DND-41 (cell line): Measurements from ENCODE around the gene NCMAP.

ENCODE experiments used
- ATAC-seq: fragments of 200-7000 bp; cut with Tn5 transposase; 3 replicates; pipeline ENCODE4 v1.9.1; 2021; ENCODE audit warnings: low read depth; ENCODE audit not compliant: insufficient read depth
- DNase-seq: peaks from one replicate; pipeline ENCODE4 v3.0.0-alpha.2; 2020
- H2AFZ ChIP-seq: 2 replicates; pipeline ENCODE4 v1.6.0; 2012; ENCODE audit warnings: low read depth, low read length
- H3K27ac ChIP-seq: 2 replicates; pipeline ENCODE4 v1.5.1; 2012; ENCODE audit warnings: low read length, inconsistent platforms
- H3K27me3 ChIP-seq: fragments of 200-600 bp; sonication (generic); 2 replicates; pipeline ENCODE4 v1.6.0; 2012; ENCODE audit warnings: low read length, mild to moderate bottlenecking, inconsistent platforms; ENCODE audit not compliant: insufficient read depth, poor library complexity
- H3K36me3 ChIP-seq: 2 replicates; pipeline ENCODE4 v1.5.1; 2012; ENCODE audit warnings: low read length, inconsistent platforms; ENCODE audit not compliant: insufficient read depth
- H3K4me1 ChIP-seq: 2 replicates; pipeline ENCODE4 v1.5.1; 2012; ENCODE audit warnings: mild to moderate bottlenecking, low read length; ENCODE audit not compliant: insufficient read depth
- H3K4me2 ChIP-seq: 2 replicates; pipeline ENCODE4 v1.6.0; 2012; ENCODE audit warnings: mild to moderate bottlenecking, moderate library complexity, low read length, inconsistent platforms; ENCODE audit not compliant: insufficient read depth
- H3K4me3 ChIP-seq, 2 experiments: fragments of 200-600 bp in 1 of 2; shearing (Covaris generic) in 1 of 2; 2 replicates each; pipeline ENCODE4 v1.5.1; 2012 to 2016; ENCODE audit warnings: inconsistent platforms in 2 of 2, low read length in 2 of 2, mild to moderate bottlenecking in 2 of 2, low read depth in 1 of 2, moderate library complexity in 1 of 2
- H3K79me2 ChIP-seq: 2 replicates; pipeline ENCODE4 v1.6.0; 2012; ENCODE audit warnings: low read length, inconsistent platforms; ENCODE audit not compliant: insufficient read depth
- H3K9ac ChIP-seq: 2 replicates; pipeline ENCODE4 v1.6.0; 2012; ENCODE audit warnings: low read depth, mild to moderate bottlenecking, inconsistent platforms, low read length, moderate library complexity
- H3K9me3 ChIP-seq: 2 replicates; pipeline ENCODE4 v1.5.1; 2012; ENCODE audit warnings: low read length, moderate library complexity, mild to moderate bottlenecking, inconsistent platforms; ENCODE audit not compliant: insufficient read depth, severe bottlenecking
- H4K20me1 ChIP-seq: 2 replicates; pipeline ENCODE4 v1.6.0; 2012; ENCODE audit warnings: low read length; ENCODE audit not compliant: insufficient read depth
- EZH2 ChIP-seq: IDR thresholded peaks from 3 replicates; pipeline ENCODE4 v1.6.1; 2012; ENCODE audit warnings: borderline replicate concordance, low read depth, mild to moderate bottlenecking, moderate library complexity, low read length, inconsistent platforms; ENCODE audit not compliant: severe bottlenecking
- TF ChIP-seq, protein P1 (sequence below): IDR thresholded peaks from 2 replicates; pipeline ENCODE4 v1.5.1; 2012; ENCODE audit warnings: borderline replicate concordance, low read length, moderate library complexity, mild to moderate bottlenecking; ENCODE audit not compliant: poor library complexity, severe bottlenecking; ENCODE audit errors: extremely low read depth

Gene NCMAP, protein sequence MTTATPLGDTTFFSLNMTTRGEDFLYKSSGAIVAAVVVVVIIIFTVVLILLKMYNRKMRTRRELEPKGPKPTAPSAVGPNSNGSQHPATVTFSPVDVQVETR

GRCh38 chr1:24555591-24556413, at the start of gene NCMAP:
Gene NCMAP, plus strand, starts transcription at chr1:24556087. Its CDS starts 39,344 bp downstream, at chr1:24595431.
- Histone ChIP-seq H3K36me3 (no peaks in the 10 kb centered on the region), H3K4me1 (no peaks in the 10 kb centered on the region), H3K79me2 (no peaks in the 10 kb centered on the region), H3K9me3 (no peaks in the 10 kb centered on the region), H4K20me1 (no peaks in the 10 kb centered on the region), H3K4me2 (no peak within 1 kb of the TSS), H3K9ac (no peak within 1 kb of the TSS), H3K4me3 (no peak within 1 kb of the TSS), H2AFZ (no peak within 1 kb of the TSS), H3K27ac (no peak within 1 kb of the TSS), H3K27me3 (peaks cover 13% of the 10 kb centered on the region)
- ATAC-seq (no peak), DNase-seq (no peak)
- TF ChIP-seq EZH2 = peak; percentile 24
- TF ChIP-seq, protein P1, sequence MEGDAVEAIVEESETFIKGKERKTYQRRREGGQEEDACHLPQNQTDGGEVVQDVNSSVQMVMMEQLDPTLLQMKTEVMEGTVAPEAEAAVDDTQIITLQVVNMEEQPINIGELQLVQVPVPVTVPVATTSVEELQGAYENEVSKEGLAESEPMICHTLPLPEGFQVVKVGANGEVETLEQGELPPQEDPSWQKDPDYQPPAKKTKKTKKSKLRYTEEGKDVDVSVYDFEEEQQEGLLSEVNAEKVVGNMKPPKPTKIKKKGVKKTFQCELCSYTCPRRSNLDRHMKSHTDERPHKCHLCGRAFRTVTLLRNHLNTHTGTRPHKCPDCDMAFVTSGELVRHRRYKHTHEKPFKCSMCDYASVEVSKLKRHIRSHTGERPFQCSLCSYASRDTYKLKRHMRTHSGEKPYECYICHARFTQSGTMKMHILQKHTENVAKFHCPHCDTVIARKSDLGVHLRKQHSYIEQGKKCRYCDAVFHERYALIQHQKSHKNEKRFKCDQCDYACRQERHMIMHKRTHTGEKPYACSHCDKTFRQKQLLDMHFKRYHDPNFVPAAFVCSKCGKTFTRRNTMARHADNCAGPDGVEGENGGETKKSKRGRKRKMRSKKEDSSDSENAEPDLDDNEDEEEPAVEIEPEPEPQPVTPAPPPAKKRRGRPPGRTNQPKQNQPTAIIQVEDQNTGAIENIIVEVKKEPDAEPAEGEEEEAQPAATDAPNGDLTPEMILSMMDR = no peak

- no peak for TF ChIP-seq EZH2
- TF ChIP-seq, protein P1 = no peak
- Histone ChIP-seq H4K20me1 (no peaks in the 10 kb centered on the region), H2AFZ (no peak overlapping the region), H3K9me3 (no peaks in the 10 kb centered on the region), H3K27ac (no peak overlapping the region), H3K4me1 (peaks cover 11% of the 10 kb centered on the region), H3K36me3 (no peaks in the 10 kb centered on the region), H3K4me2 (no peak overlapping the region), H3K27me3 (peaks cover 41% of the 10 kb centered on the region), H3K4me3 (no peak overlapping the region), H3K79me2 (no peaks in the 10 kb centered on the region), H3K9ac (no peak overlapping the region)
- ATAC-seq (no peak), DNase-seq (no peak)
Observed at GRCh38 chr1:24506691-24507381, 49.1 kb upstream of the NCMAP start.

DNA sequence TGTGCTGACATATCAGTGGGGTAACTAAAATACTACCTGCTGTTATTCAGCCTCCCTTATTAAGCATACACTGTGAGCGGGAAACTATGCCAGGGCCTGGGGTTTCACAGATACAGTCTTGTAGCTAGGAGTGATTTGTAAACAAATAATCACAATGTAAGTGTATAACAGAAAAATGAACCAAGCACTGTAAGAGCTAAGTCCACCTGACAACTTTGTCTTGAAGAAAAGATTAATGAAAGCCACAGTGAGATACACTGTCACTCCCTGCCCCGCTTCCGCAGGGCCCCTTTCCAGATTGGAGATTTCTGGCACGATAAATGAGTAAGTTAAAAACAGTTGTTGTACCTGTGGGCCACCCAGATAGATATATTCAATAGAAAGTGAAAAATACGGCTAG, 48.5 kb upstream of the NCMAP start:
- TF ChIP-seq EZH2 = no peak
- TF ChIP-seq, protein P1 = no peak
- H3K4me3 ChIP-seq = no peak overlapping the region
- no peak overlapping the region for H3K4me2 ChIP-seq
- H3K27ac ChIP-seq = no peak overlapping the region
- H2AFZ ChIP-seq = no peak overlapping the region
- H3K4me1 ChIP-seq = peaks cover 5% of the 10 kb centered on the region
- H3K27me3 ChIP-seq = peaks cover 35% of the 10 kb centered on the region
- no peak for ATAC-seq
- H3K9ac ChIP-seq = no peak overlapping the region
- DNase-seq = no peak
- no peaks in the 10 kb centered on the region for H3K36me3 ChIP-seq
- no peaks in the 10 kb centered on the region for H3K79me2 ChIP-seq
- no peaks in the 10 kb centered on the region for H3K9me3 ChIP-seq
- no peaks in the 10 kb centered on the region for H4K20me1 ChIP-seq
